Measurements from ENCODE around the gene IRF3. TPM values are rescaled to one million over a fixed set of nuclear protein-coding genes. Genes with fewer than 3 reads are reported as not detected.
A peak's percentile ranks its signal among the peaks of the same experiment; 100 is the strongest.

IRF3 gene
- total RNA-seq, 1 experiment from 2014 or later = 189 TPM

DNA sequence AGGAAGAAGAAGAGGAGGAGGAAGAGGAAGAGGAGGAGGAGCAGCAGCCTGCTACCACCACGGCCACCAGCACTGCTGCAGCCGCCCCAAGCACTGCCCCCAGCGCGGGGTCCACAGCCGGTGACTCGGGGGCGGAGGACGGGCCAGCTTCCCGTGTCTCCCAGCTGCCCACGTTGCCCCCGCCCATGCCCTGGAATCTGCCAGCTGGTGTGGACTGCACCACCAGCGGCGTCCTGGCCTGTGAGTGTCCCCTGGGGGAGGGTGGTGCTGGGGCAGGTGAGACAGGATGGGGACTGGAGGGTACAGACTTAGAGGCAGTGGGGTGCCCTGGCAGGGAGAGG, 12.2 kb downstream of the IRF3 start:
- no peaks in the 10 kb centered on the region for H3K9me3 Mint-ChIP-seq (ENCODE audit: low read depth, unreplicated experiment)
- no peaks in the 10 kb centered on the region for H3K4me1 Mint-ChIP-seq (ENCODE audit: low read depth, unreplicated experiment)
- TF ChIP-seq, protein P1, sequence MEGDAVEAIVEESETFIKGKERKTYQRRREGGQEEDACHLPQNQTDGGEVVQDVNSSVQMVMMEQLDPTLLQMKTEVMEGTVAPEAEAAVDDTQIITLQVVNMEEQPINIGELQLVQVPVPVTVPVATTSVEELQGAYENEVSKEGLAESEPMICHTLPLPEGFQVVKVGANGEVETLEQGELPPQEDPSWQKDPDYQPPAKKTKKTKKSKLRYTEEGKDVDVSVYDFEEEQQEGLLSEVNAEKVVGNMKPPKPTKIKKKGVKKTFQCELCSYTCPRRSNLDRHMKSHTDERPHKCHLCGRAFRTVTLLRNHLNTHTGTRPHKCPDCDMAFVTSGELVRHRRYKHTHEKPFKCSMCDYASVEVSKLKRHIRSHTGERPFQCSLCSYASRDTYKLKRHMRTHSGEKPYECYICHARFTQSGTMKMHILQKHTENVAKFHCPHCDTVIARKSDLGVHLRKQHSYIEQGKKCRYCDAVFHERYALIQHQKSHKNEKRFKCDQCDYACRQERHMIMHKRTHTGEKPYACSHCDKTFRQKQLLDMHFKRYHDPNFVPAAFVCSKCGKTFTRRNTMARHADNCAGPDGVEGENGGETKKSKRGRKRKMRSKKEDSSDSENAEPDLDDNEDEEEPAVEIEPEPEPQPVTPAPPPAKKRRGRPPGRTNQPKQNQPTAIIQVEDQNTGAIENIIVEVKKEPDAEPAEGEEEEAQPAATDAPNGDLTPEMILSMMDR (IDR thresholded peaks at IDR 0.05; ENCODE audit: unreplicated experiment) = no peak
- intact Hi-C loops (cut with micrococcal nuclease; ENCODE audit: unreplicated experiment) = no loop called here
- BruUV-seq (replicated peaks) = no TSS peak
- H3K36me3 Mint-ChIP-seq (ENCODE audit: insufficient read depth, unreplicated experiment) = peaks cover 80% of the 10 kb centered on the region
- no peak for DNase-seq
- H3K27me3 Mint-ChIP-seq (ENCODE audit: unreplicated experiment) = no peaks in the 10 kb centered on the region
- CTCF ChIA-PET = no interaction called here
- H3K4me3 Mint-ChIP-seq (ENCODE audit: low read depth, unreplicated experiment) = no peak overlapping the region
- peak overlapping the region; percentile 56 for H3K27ac Mint-ChIP-seq (ENCODE audit: unreplicated experiment)

DNA sequence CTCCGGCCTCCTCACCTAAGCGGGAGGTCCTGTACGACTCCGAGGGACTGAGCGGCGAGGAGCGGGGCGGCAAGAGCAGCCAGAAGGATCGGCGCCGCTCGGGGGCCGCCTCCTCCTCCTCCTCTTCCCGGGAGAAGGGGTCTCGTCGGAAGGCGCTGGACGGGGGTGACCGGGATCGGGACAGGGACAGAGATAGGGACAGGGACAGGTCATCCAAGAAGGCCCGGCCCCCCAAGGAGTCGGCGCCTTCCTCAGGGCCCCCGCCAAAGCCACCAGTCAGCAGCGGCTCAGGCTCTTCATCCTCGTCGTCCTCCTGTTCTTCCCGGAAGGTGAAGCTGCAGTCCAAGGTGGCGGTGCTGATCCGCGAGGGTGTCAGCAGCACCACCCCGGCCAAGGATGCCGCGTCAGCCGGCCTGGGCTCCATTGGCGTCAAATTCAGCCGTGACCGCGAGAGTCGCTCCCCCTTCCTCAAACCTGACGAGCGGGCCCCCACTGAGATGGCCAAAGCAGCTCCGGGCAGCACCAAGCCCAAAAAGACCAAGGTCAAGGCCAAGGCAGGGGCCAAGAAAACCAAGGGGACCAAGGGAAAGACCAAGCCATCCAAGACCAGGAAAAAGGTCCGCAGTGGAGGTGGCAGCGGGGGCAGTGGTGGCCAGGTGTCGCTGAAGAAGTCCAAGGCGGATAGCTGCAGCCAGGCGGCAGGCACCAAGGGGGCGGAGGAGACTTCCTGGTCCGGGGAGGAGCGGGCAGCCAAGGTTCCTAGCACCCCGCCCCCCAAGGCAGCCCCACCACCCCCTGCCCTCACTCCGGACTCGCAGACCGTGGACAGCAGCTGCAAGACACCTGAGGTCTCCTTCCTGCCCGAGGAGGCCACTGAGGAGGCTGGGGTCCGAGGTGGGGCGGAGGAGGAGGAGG, 12.8 kb downstream of the IRF3 start:
- no peaks in the 10 kb centered on the region for H3K9me3 Mint-ChIP-seq (ENCODE audit: low read depth, unreplicated experiment)
- no peak overlapping the region for H3K4me3 Mint-ChIP-seq (ENCODE audit: low read depth, unreplicated experiment)
- intact Hi-C loops (cut with micrococcal nuclease; ENCODE audit: unreplicated experiment) = no loop called here
- peak overlapping the region; percentile 56 for H3K27ac Mint-ChIP-seq (ENCODE audit: unreplicated experiment)
- H3K27me3 Mint-ChIP-seq (ENCODE audit: unreplicated experiment) = no peaks in the 10 kb centered on the region
- CTCF ChIA-PET = no interaction called here
- no peaks in the 10 kb centered on the region for H3K4me1 Mint-ChIP-seq (ENCODE audit: low read depth, unreplicated experiment)
- BruUV-seq (replicated peaks) = no TSS peak
- TF ChIP-seq, protein P1 (IDR thresholded peaks at IDR 0.05; ENCODE audit: unreplicated experiment) = no peak
- H3K36me3 Mint-ChIP-seq (ENCODE audit: insufficient read depth, unreplicated experiment) = peaks cover 74% of the 10 kb centered on the region
- DNase-seq = no peak

DNA sequence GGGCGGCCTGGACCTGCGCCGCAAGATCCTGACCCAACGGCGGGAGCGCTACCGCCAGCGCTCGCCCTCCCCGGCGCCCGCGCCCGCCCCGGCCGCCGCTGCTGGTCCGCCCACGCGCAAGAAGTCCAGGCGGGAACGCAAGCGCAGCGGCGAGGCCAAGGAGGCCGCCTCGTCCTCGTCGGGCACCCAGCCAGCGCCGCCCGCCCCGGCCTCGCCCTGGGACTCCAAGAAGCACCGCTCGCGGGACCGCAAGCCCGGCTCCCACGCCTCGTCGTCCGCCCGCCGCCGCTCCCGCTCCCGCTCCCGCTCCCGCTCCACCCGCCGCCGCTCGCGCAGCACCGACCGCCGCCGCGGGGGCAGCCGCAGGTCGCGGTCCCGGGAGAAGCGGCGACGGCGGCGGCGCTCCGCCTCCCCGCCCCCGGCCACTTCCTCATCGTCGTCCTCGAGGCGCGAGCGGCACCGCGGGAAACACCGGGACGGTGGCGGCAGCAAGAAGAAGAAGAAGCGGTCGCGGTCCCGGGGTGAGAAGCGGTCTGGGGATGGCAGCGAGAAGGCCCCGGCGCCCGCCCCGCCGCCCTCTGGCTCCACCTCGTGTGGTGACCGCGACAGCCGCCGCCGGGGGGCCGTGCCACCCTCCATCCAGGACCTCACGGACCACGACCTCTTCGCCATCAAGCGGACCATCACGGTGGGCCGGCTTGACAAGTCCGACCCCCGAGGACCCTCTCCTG, 13.7 kb downstream of the IRF3 start:
- TF ChIP-seq, protein P1 (IDR thresholded peaks at IDR 0.05; ENCODE audit: unreplicated experiment) = no peak
- CTCF ChIA-PET = no interaction called here
- BruUV-seq (replicated peaks) = no TSS peak
- peaks cover 71% of the 10 kb centered on the region for H3K36me3 Mint-ChIP-seq (ENCODE audit: insufficient read depth, unreplicated experiment)
- H3K27me3 Mint-ChIP-seq (ENCODE audit: unreplicated experiment) = no peaks in the 10 kb centered on the region
- no peaks in the 10 kb centered on the region for H3K9me3 Mint-ChIP-seq (ENCODE audit: low read depth, unreplicated experiment)
- intact Hi-C loops (cut with micrococcal nuclease; ENCODE audit: unreplicated experiment) = no loop called here
- no peaks in the 10 kb centered on the region for H3K4me1 Mint-ChIP-seq (ENCODE audit: low read depth, unreplicated experiment)
- H3K27ac Mint-ChIP-seq (ENCODE audit: unreplicated experiment) = no peak overlapping the region
- no peak overlapping the region for H3K4me3 Mint-ChIP-seq (ENCODE audit: low read depth, unreplicated experiment)
- no peak for DNase-seq

DNA sequence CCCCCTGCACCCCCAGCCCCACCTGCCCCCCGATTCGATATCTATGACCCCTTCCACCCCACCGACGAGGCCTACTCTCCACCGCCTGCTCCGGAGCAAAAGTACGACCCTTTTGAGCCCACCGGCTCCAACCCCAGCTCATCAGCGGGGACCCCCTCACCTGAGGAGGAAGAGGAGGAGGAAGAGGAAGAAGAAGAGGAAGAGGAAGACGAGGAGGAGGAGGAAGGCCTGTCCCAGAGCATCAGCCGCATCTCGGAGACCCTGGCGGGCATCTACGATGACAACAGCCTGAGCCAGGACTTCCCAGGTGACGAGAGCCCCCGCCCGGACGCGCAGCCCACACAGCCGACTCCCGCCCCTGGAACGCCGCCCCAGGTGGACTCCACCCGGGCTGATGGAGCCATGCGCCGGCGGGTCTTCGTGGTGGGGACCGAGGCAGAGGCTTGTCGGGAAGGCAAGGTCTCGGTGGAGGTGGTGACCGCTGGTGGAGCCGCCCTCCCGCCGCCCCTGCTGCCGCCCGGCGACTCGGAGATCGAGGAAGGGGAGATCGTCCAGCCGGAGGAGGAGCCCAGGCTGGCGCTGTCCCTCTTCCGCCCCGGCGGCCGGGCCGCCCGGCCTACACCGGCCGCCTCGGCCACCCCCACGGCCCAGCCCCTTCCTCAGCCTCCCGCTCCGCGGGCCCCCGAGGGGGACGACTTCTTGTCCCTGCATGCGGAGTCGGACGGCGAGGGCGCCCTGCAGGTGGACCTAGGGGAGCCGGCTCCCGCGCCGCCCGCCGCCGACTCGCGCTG, 14.4 kb downstream of the IRF3 start:
- H3K27ac Mint-ChIP-seq (ENCODE audit: unreplicated experiment) = no peak overlapping the region
- H3K4me3 Mint-ChIP-seq (ENCODE audit: low read depth, unreplicated experiment) = no peak overlapping the region
- TF ChIP-seq, protein P1 (IDR thresholded peaks at IDR 0.05; ENCODE audit: unreplicated experiment) = no peak
- H3K9me3 Mint-ChIP-seq (ENCODE audit: low read depth, unreplicated experiment) = no peaks in the 10 kb centered on the region
- peaks cover 71% of the 10 kb centered on the region for H3K36me3 Mint-ChIP-seq (ENCODE audit: insufficient read depth, unreplicated experiment)
- DNase-seq = no peak
- CTCF ChIA-PET = no interaction called here
- no TSS peak for BruUV-seq (replicated peaks)
- intact Hi-C loops (cut with micrococcal nuclease; ENCODE audit: unreplicated experiment) = no loop called here
- no peaks in the 10 kb centered on the region for H3K27me3 Mint-ChIP-seq (ENCODE audit: unreplicated experiment)
- no peaks in the 10 kb centered on the region for H3K4me1 Mint-ChIP-seq (ENCODE audit: low read depth, unreplicated experiment)

All from Calu3 (cell line).